Measurements from ENCODE around the gene CARM1.
"Not testable (repeated sequence)": the region's sequence is repeated elsewhere in the genome, so short reads cannot be mapped to it uniquely, and the experiment has no call there.

CARM1 gene

GRCh38 chr19:10935371-10936059 is 64.2 kb downstream of the CARM1 start:
- no peak for DNase-seq

- peak; percentile 81 to 85 (median 82) for DNase-seq
Observed at GRCh38 chr19:10936661-10937084, 65.3 kb downstream of the CARM1 start.

DNA sequence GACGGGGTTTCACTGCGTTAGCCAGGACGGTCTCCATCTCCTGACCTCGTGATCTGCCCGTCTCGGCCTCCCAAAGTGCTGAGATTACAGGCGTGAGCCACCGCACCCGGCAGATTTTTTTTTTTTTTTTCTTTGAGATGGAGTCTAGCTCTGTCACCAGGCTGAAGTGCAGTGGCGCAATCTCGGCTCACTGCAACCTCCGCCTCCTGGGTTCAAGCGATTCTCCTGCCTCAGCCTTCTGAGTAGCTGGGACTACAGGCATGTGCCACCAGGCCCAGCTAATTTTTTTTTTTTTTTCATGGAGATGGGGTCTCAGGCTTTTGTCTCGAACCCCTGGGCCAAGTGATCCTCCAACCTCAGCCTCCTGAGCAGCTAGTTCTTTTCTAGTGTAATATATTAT is 70.3 kb downstream of the CARM1 start:
- DNase-seq: not testable (repeated sequence)

- DNase-seq: not testable (repeated sequence)
Observed at GRCh38 chr19:10943412-10943811, 72.1 kb downstream of the CARM1 start.

DNA sequence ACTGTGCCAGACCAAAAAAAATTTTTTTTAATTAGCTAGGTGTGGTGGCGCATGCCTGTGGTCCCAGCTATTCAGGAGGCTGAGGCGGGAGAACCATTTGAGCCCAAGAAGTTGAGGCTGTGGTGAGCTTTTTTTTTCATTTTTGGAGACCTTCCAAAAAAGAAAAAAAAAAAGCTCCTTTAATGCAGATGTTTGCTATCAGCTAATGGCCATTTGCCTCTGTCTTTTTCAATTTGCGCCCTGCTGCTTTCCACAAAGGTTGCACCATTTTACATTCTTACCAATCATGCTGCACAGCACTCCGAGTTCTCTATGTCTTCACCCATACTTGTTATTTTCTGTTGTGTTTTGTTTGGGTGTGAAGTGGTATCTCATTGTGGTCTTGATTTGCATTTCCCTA is 73.9 kb downstream of the CARM1 start:
- no peak for DNase-seq

DNA sequence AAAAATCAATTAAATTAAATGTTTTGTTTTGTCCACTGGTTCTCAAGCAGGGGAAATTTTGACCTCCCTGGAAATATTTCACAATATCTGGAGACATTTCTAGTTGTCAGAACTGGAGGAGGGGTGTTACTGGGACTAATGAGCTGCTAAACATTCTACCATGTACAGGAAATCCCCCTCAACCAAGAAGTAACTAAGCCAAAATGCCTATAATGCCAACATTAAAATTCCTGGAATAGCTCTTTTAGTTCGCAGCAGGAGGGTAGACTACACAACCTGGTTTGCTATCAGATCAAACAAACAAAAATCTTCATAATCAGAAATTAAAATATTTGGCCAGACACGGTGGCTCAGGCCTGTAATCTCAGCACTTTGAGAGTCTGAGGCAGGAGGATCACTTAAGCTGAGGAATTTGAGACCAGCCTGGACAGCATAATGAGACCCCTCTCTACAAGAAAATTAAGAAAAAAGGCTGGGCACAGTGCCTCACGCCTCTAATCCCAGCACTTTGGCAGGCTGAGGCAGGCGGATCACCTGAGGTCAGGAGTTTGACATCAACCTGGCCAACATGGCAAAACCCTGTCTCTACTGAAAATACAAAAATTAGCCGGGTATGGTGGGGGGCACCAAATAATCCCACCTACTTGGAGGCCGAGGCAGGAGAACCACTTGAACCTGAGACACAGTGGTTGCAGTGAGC is 75.8 kb downstream of the CARM1 start:
- no peak for DNase-seq

GRCh38 chr19:10952809-10953208 is 81.5 kb downstream of the CARM1 start:
- no peak for DNase-seq

DNA sequence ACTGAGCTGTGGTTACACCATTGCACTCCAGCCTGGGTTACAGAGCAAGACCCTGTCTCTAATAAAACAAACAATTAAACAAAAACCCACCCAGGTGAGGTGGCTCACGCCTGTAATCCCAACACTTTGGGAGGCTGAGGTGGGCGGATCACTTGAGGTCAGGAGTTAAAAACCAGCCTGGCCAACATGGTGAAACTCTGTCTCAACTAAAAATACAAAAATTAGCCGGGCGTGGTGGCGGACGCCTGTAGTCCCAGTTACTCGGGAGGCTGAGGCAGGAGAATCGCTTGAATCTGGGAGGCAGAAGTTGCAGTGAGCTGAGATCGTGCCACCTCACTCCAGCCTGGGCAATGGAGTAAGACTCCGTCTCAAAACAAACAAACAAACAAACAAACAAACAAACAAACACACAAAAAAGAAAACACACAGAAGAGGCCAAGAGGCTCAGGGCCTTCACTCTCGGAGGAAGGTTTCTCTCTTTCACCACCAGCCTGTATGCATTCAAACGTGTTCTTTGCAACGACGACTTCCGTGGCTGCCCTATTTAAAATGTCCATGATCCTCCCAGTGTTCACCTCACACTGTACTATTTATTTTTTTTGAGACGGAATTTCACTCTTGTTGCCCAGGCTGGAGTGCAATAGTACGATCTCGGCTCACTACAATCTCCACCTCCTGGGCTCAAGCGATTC is 88.1 kb downstream of the CARM1 start:
- not testable (repeated sequence) for DNase-seq

DNA sequence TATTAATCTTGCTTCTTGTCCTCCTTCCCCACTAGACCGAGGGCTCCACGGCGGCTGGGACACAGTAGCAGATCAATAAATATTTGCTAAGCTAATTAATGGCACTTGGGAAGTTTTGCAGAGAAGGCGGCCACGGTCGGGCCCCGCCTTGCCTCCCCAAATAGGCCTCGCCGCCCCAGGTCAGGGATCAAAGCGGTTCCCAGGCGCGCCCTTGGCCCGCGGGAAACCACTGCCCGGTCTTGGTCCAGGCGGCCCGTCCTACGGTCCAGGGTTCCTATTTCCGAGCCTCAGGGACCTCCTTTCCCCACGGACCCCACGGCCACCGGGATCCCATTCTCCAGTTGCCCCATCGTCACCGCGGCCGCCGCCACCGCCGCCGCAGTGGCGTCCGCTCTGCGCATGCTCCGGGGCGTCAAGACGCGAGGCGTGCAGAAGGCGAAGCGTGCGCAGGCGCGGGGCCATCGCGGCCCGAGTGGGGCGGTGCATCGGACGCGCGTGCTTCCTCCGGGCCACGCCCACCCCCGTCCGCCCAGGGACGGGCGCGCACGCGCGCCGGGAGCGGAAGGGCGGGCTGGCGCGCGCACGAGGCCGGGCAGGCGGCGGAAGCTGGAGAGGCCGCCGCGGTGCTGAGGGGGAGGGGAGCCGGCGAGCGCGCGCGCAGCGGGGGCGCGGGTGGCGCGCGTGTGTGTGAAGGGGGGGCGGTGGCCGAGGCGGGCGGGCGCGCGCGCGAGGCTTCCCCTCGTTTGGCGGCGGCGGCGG is 89.1 kb downstream of the CARM1 start, which contains the start of gene SMARCA4:
Gene SMARCA4 (plus strand): TSS at position 717 of the 759 bp plus-strand sequence. CDS start 23,122 bp downstream, outside the sequence.
- peak; percentile 99 to 100 (median 100) for DNase-seq

DNA sequence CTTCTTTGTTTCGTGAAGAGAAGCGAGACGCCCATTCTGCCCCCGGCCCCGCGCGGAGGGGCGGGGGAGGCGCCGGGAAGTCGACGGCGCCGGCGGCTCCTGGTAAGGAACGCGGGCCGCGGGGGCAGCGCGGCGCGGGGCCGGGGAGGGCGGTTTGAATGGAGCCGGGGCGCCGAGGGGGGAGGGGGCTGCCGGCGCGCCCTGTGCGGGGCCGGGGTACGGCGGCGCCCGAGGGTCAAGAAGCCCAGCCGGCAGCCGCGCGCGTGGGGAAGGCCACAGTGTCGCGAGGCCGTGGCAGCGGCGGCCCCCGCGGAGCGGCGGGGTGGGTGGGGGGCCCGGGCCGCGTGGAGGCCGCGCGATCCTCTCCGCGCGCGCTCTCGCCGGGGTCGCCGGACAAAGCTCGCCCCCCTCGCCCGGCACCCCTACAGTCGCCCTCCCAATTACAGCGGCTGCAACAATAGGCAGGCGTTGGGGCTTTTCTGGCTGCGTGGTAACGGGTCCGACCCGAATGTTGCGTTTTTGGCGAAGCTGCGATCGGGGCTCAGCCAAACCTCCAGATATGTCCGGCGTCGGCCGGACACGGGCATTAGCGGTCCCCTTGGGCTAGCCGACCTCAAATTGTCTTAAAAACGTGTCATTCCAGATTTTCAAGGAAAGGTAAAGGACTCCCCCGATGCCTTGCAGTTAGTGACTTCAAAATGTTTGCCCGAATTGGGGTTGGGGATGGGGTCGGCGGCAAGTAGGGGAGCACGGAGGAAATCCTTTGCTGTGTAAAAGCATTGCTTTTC is 89.9 kb downstream of the CARM1 start:
- DNase-seq: peak in 2 of 3 donors; percentile 21 to 32

DNA sequence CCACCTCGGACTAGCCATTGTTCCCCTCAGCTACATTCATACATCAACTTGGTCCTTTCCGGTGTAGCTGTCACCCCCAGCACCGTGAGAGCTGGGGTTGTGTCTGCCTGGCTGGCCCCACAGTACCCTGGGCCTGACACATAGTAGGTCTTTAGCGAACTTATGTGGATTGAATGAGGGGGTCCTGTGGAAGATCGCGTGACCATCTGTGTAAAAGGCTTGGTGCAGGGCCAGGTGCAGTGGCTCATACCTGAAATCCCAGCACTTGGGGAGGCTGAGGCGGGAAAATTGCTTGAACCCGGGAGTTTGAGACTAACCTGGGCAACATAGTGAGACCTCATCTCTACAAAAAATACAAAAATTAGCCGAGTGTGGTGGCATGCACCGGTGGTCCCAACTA is 91.5 kb downstream of the CARM1 start:
- DNase-seq: no peak

DNA sequence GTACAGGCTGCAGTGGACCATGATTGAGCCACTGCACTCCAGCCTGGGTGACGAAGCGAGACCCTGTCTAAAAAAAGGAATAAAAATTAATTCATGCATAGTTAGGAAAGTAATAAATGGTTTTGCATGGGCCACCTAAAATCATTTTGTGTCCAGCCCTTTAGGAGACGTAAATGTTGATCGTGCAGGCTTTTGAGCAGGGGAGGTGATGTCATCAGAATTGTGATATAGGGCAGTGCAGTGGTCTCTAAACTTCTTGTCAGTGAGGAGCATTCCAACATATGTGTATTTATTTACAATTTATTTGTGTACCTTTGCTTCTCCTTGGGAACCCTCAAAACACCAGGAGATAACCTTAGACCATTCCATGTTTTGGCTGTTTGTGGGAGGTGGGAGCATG is 92.5 kb downstream of the CARM1 start:
- no peak for DNase-seq

DNA sequence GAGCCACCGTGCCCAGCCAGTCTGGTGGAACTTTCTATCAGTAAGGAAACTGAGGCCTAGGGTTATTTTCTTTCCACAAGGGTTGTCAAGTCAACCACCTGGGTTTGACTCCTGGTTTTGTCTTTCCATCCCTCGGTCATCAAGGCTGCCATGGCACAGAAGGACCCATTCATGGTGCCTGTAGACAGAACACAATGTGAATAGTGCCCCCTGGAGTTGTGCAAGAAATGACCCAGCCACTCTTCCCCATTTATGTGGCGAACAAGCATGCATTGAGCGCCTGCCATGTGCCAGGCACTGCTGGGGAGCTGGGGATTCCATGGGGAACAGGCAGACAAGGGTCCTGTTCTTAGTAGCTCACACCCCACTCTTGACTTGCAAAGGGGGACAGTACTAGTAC is 93.5 kb downstream of the CARM1 start:
- DNase-seq: no peak

DNA sequence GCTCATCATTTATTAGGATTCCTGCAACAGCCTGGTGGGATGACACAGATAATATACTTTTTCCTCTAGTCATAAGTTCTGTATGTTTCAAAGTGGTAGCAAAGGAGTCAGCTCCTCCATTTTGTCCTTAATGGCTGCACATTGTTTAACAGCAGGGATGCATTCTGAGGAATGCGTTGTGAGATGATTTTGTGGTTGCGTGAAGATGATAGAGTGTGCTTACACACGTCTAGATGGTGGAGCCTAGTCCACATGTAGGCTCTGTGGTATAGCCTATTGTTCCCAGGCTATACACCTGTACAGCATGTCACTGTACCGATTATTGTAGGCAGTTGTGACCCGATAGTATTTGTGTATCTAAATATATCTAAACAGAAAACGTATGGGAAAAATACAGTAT is 94.0 kb downstream of the CARM1 start:
- DNase-seq: no peak

DNA sequence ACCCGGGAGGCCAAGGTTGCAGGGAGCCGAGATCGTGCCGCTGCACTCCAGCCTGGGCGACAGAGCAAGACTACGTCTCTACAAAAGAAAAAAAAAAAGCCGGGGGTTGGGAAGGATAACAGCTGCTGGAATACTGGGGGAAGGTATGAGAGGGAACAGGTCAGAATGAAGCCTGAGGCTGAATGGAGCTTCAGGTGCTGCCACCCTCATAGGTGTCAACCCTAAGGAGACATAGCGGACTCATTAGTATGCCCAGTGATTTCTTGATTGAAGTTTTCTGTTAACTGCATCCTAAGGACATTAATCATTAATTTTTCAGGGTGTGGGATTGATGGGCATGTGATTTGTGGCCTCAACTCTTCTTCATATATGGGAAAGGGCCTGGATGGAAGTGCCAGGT is 95.5 kb downstream of the CARM1 start:
- no peak for DNase-seq

DNA sequence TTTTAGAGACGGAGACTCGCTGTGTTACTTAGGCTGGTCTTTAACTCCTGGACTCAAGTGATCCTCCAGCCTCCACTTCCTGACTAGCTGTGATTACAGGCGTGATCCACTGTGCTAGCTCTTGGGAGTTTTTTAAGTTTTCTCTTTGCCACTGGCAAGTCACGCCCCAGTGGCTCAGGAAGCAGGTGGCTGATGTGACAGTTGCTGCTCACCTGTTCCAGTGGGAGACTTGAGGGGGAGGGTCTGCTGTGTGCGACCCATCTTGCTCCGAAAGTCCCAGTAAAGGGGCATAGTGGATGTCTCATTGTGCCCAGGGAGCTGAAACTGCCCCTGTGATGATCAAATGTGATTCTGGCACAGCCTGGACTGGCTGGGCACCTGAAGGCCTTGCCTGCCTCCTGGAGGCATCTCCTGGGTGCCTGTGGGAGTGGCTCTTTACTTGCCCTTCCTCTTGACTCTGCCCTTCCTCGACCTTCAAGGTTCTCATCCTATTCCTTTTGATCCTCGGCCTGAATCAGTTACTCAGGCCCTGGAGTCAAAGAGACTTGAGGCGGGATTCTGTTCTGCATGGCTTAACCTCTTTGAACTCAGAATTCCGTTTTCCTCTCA is 97.3 kb downstream of the CARM1 start:
- DNase-seq: no peak

DNA sequence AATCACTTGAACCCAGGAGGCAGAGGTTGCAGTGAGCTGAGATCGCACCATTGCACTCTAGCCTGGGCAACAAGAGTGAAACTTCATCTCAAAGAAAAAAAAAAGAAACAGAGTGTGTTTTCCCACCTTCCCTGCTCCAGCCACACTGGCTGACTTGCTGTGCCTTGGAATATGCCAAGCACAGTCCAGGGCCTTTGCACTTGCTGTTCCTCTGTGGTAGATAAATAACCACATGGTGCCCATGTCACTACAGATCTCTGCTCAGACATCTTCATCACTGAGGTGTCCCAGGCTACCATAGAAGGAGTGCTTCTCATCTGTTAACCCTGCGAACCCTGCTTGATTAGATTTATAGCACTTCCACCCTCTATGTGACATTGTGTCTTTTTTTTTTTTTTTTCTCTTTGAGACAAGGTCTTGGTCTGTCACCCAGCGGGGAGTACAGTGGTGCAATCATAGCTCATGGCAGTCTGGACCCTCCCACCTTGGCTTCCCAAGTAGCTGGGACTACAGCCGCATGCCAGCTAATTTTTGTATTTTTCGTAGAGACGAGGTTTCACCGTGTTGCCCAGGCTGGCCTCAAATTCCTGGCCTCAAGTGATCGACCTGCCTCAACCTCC is 99.9 kb downstream of the CARM1 start:
- DNase-seq: no peak
